ENCODE data around the gene RGS18.
"Not testable (repeated sequence)": the region's sequence is repeated elsewhere in the genome, so short reads cannot be mapped to it uniquely, and the experiment has no call there.

DNA sequence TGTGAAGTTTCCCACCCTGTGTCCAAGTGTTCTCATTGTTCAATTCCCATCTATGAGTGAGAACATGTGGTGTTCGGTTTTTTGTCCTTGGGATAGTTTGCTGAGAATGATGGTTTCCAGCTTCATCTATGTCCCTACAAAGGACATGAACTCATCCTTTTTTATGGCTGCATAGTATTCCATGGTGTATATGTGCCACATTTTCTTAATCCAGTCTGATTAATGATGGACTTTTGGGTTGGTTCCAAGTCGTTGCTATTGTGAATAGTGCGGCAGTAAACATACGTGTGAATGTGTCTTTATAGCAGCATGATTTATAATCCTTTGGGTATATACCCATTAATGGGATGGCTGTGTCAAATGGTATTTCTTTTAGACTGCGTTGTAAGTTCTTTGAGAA, 27.4 kb upstream of the RGS18 start:
- not testable (repeated sequence) for TF ChIP-seq CTCF, POLR2A (IDR thresholded peaks at IDR 0.05)

Data from uterus (tissue), 2 donors.